LNCaP clone FGC (cell line): ENCODE data around the gene ZNF319.

ENCODE experiments used
- DNase-seq: peaks from one replicate; pipeline ENCODE4 v3.0.0-alpha.2; 2011; ENCODE audit warnings: low read depth
- H3K4me3 ChIP-seq: 2 replicates; pipeline ENCODE4 v1.5.1; 2011; ENCODE audit warnings: mild to moderate bottlenecking, low read depth, low read length, control low read depth
- CTCF ChIP-seq: IDR thresholded peaks from 2 replicates; pipeline ENCODE4 v1.5.1; 2012; ENCODE audit warnings: mild to moderate bottlenecking; ENCODE audit not compliant: control insufficient read depth, insufficient read depth; ENCODE audit errors: extremely low read depth

Gene ZNF319

DNA sequence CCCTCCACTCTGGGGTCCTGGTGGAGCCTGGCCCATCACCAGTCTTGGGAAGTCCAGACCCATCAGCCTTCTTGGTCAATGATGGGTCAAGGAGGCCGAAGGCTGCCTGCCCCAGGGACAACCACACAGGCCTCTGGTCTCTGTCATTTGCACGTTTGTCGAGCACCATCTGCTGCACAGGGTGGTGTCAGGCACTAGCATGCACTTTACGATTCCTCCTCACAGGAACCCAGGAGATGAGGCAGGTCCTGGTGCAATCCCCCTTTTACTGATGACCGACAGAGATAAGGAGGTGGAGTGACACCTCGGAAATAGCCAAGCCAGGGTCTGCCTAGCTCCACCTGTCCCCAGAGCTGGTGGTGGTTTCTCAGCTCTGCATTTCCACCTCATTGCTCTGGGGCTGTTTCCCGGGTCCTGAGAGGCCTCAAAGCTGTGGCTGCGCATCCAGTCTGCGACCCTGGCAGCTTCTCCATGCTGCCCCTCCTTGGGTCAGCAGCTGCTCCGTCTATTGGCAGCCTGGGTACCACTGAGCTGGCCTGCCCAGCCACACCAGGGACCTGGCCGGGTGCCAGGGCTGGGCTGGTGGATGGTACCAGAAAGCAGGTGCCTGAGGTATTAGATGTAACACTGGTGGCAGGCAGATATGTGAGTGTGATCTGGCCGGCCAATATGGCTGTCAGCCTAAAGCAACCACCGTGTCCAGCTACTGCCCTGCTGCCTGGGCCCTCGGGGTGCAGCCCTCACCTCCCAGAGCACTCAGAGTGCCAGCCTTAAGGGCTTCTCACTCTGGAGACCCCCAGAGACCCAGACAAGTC, 35.1 kb upstream of the ZNF319 start:
- no peak for DNase-seq
- TF ChIP-seq CTCF = no peak
- H3K4me3 ChIP-seq = no peak overlapping the region

DNA sequence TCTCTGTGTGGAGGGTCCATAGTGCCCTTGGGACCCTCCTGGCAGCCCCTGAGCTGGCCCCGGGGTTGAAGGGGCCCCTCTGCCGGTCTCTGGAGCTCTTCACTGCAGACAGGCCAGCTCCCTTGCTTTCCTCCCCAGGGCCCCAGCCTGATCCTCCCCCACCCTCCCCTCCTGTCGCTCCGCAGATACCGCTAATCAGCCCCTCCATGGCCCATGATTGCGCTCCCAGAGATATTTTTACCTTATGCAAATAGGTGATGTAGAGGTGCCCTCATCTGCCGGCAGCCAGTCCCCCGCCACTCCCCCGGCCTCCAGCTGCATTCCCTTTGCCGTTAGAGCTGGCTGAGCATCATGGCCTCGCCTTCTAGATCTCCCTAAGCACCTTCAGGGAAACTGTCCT, 34.3 kb upstream of the ZNF319 start:
- DNase-seq = no peak
- no peak overlapping the region for H3K4me3 ChIP-seq
- no peak for TF ChIP-seq CTCF

DNA sequence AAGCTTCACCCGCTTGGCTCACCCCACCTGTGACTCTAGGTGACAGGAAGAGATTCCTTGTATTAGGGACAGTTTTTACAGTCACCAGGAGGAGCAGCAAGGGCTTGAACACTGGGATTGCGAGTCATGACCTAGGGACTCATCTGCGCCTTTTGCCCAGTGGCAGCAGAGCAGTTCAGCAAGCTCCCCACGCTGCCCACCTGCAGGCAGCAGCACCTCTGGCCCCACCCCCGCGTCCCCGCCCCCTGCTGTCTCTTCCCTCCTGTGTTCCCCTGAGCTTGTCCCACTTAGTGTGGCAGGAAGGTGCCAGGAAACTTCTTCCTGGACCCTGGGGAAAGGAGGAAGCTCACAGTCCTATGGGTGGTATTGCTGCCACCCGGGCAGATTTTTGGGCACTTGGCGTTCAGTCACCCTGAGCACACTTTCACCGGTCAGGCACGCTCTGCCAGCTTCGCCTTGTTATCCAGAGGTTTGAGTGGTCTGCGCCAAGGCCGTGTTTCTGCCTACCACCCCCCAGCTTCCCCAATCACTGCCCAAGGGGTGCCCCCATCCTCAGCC, 33.7 kb upstream of the ZNF319 start:
- TF ChIP-seq CTCF = no peak
- no peak for DNase-seq
- no peak overlapping the region for H3K4me3 ChIP-seq

- TF ChIP-seq CTCF = no peak
- DNase-seq = no peak
- no peak overlapping the region for H3K4me3 ChIP-seq
Measured at GRCh38 chr16:58032710-58033293, 32.3 kb upstream of the ZNF319 start.

- TF ChIP-seq CTCF = no peak
- H3K4me3 ChIP-seq = no peak overlapping the region
- no peak for DNase-seq
Measured at GRCh38 chr16:58031016-58031800, 30.7 kb upstream of the ZNF319 start.

DNA sequence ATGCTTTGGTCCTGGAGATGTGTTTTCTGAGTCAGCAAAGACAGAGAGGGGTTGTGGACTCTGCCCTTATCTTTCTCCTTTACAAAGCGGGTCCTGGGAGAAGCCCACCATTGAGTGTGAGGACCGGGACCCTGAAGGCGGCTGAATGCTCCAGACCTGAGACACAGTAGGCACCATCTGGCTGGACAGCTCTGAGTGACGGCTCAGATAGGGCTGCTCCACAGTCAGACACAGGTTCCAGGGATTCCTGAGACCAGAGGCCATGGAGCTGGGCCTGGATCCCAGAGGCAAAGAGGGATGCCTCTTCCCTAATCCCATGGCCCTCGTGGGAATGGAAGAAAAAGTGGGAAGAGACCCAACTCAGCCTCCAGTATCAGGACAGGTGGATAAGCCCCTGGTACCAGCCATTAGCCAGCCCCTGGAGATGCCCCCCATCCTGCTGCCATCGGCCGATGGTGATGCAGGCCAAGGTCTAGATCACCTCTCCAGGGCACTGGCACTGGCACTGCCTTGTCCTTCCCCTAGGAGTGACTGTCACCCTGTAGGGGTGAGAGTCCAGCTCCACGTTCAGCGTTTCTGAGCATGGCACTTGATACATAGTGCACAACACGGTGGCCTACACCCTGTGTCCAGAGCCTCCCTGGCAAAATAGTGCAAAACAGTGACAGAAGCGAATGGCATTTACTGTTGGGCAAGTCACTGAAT, 29.8 kb upstream of the ZNF319 start:
- DNase-seq = no peak
- no peak for TF ChIP-seq CTCF
- H3K4me3 ChIP-seq = no peak overlapping the region
